HG03060 (cell line): ENCODE measurements around the gene APOL5.
"Not testable (repeated sequence)": the region's sequence is repeated elsewhere in the genome, so short reads cannot be mapped to it uniquely, and the experiment has no call there.

Experiments used
- ATAC-seq: cut with Tn5 transposase; IDR thresholded peaks from one replicate; pipeline ENCODE4 v1.9.1; 2021; ENCODE audit warnings: low read depth, moderate number of reproducible peaks; ENCODE audit not compliant: unreplicated experiment

The APOL5 gene

DNA sequence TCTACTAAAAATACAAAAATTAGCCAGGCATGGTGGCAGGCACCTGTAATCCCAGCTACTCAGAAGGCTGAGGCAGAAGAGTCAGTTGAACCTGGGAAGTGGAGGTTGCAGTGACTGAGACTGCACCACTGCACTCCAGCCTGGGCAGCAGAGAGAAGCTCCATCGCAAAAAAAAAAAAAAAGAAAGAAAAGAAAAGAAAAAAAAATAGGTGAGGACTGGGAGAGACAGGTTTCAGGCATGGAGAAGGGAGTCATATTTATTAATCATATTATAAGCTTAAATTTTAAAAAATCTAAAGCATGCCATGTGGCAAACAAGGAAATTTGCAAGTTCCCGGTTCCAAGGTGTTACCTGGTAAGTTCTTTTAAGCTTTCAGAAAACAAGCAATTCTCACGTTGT, at the start of gene APOL5:
TSS of gene APOL5 (plus strand) at position 301 of the 400 bp plus-strand sequence. CDS start at position 301, 0 bp downstream.
- ATAC-seq = no peak

GRCh38 chr22:35674335-35674734, 43.3 kb upstream of the APOL5 start:
- no peak for ATAC-seq

DNA sequence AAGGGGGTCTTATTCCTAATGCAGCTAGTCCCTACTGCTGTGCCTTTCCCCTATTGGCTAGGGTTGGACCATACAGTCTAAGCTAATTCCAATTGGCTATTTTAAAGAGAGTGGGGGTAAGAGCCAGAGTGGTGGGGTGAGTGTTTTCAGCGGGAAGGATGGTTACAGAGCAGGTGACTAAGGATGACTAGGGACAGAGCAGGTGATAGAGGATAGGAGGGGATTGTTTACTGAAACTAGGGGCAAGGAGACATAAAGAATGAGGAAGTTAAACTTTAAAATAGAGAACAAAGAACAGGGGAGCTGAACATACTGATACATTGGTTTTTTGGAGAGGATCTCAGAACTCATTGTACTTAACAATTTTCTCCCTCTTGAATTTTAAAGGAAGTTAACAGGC, 41.6 kb upstream of the APOL5 start:
- not testable (repeated sequence) for ATAC-seq

GRCh38 chr22:35677460-35678187, 40.0 kb upstream of the APOL5 start:
- no peak for ATAC-seq

DNA sequence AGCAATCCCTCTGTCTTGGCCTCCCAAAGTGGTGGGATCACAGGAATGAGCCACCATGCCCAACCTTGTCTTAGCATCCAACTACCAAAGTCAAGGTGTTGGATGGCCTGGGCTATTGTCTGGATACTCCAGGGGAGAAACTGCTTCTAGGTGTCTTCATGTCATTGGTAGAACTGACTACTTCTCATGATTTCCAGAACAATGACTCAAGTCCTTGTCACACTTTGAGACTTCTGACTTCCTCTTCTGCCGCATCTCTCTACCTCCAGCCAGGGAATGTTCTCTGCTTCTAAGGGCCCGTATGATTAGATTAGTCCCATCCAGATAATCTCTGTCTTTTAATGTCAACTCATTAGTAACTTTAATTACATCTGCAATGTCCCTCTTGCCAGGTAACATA, 38.8 kb upstream of the APOL5 start:
- ATAC-seq = no peak

- ATAC-seq = not testable (repeated sequence)
These were observed 38.2 kb upstream of the APOL5 start for GRCh38 chr22:35679492-35679891.

DNA sequence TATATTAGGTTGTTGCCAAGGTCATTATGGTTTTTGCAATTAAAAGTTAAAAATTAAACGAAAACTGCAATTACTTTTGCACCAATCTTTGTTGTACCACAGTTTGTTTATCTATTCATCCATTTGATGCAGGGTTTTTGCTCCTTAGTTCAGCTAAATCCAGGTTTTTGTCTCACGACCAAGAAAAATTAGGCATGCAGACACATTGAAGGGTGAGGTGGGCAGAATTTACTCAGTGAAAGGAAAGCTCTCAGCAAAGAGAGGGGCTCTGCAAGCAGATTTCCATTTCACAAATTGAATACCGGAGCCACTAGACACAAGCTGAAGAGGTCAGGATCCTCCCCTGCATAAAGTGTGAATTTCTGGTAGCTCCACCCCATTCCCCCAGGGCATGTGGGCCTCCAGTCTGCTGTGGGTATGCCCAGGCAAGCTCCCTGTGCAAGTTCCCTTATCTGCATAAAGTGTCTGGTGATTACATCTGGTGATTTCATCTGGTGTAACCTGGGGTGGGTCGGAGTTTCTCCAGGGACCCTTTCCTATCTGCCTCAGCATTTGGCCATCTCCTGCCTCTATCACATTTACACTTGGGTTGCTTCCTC, 36.1 kb upstream of the APOL5 start:
- ATAC-seq = no peak

DNA sequence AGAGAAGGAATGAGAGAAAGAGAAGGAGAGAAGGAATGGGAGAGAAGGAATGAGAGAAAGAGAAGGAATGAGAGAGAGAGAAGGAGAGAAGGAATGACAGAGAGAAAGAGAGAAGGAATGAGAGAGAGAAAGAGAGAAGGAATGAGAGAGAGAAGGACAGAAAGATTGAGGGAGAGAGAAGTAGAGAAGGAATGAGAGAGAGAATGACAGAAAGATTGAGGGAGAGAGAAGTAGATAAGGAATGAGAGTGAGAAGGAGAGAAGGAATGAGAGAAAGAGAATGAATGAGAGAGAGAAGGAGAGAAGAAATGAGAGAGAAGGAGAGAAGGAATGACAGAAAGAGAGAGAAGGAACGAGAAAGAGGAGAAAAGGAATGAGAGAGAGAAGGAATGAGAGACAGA, 34.1 kb upstream of the APOL5 start:
- ATAC-seq = no peak

GRCh38 chr22:35684270-35684700, 33.4 kb upstream of the APOL5 start:
- no peak for ATAC-seq

GRCh38 chr22:35684732-35685131, 32.9 kb upstream of the APOL5 start:
- ATAC-seq = no peak

DNA sequence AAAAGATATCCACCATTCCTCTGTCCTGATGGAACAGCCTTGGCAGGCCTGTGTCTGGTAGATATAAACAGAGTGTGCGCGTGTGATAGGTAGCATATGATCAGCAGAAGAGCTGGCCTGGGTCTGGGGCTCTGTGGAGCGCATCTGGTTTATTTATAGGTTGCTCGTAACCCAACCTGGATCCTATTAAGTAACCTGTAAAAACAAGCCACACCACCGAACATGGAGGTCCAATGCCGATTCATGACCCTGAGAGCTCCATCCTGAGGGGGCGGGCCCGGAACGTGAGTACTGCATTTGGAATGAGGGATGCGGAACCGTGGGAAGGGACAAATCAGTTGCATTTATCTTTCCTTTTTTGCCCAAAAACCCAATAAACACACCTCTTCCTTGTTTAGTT, 31.9 kb upstream of the APOL5 start:
- ATAC-seq = no peak

- no peak for ATAC-seq
These were observed 31.4 kb upstream of the APOL5 start for GRCh38 chr22:35686298-35686697.

- no peak for ATAC-seq
These were observed 30.2 kb upstream of the APOL5 start for GRCh38 chr22:35687461-35687860.

GRCh38 chr22:35688913-35689675, 28.6 kb upstream of the APOL5 start:
- no peak for ATAC-seq

GRCh38 chr22:35690001-35690400, 27.7 kb upstream of the APOL5 start:
- no peak for ATAC-seq

DNA sequence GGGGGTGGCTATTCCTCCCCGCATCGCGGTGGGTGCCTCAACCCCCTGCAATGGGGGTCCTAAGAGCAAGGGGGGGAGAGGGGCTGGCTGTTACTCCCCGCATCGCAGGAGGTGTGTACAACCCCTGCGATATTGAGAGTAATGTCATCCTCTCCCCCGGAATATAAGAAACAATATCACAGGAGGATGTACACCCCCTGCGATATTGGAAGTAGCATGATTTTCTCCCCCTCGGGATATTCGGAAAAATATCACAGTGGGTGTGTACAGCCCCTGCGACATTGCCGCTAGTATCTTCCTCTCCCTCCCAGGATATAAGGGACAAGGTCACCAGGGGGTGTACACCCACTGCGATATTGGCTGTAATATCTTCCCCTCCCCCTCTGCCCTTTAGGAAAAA, 22.5 kb upstream of the APOL5 start:
- ATAC-seq = no peak

GRCh38 chr22:35697142-35697541, 20.5 kb upstream of the APOL5 start:
- ATAC-seq = no peak

DNA sequence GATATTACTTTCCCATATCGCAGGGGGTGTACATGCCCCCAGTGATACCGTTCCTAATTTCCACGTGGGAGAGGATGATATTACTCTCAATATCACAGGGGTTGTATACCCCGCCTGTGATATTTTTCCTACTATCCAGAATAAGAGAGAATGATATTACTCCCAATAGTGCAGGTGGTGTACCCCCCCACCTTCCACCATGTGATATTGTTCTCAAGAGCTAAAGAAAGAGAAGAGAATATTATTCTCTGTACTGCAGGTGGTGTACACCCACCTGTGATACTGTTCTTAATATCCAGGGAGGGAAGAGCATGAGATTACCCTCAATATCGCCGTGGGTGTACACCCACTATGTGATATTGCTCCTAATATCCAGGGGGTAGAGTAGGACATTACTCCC, 17.8 kb upstream of the APOL5 start:
- not testable (repeated sequence) for ATAC-seq

DNA sequence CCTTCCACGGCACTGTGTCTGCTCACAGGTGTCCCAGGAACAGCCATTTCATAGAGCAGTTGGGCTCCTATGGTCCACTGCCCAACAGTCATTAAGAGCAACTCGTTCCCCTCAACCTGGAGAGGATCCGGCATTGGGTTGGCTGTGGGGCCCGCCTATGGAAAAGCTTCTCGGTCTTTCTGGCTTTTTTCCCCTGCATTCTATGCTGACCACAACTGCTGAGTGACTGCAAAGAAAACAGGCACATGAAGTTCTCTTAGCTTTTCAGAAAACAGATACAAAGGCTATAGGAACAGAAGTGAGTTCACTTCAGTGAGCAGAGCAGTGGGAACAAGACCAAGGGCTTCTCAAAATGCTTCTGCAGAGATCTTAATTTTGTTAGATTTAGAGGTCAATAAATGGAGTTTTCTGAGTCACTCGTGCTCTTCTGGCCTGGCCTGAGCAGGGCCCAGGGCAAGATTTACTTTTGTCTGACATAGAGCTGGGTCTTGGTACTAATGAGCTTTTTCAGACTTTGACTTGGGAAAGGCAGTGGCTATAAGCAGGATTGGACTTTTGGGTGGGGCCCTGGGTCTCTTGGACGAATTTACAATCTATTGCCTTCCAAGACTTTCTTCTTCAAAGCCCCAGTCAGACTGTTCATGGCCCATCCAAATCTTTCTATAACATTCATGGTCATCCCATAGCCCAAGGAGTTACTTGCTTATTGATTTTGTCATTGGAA, 13.6 kb upstream of the APOL5 start:
- ATAC-seq = no peak

- no peak for ATAC-seq
These were observed 12.5 kb upstream of the APOL5 start for GRCh38 chr22:35705141-35705540.

DNA sequence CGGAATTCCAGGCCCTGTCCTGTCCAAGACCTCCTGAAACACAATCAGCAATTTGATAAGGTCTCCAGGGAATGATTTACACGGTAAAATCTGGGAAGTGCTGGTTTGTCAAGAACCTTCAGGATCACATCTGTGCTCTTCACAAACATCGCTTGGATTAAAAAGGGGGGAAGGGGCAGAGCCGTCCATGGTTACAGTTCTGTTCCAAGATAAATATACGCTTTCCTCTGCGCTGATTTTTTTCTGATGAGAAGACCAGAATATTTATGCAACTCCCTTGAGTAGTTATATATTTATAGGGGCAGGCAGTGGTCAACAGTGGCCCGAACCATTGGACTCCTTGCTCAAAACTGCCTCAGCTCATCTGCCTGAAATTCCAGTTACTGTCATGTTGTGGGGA, 9.2 kb upstream of the APOL5 start:
- ATAC-seq = no peak
